B cell (primary cell): ENCODE results near the gene FEM1B. TPM values are rescaled to one million over a fixed set of nuclear protein-coding genes. Genes with fewer than 3 reads are reported as not detected.

ENCODE experiments used
- ATAC-seq: fragments of 200-7000 bp; cut with Tn5 transposase; one replicate; pipeline ENCODE4 v1.10.0; 2021; ENCODE audit warnings: low read depth, mild to moderate bottlenecking, moderate number of reproducible peaks, moderate library complexity
- CTCF ChIA-PET: fragments of 350-600 bp; sonication (Branson Sonifier 250); formaldehyde crosslinking; loops from one replicate; lab custom pipeline; 2021; ENCODE audit warnings: antibody characterized with exemption, inconsistent platforms; lab: Charles Lee
- POLR2A ChIA-PET: fragments of 350-600 bp; sonication (Branson Sonifier 250); formaldehyde crosslinking; loops from one replicate; lab custom pipeline; 2021; ENCODE audit warnings: antibody characterized with exemption; lab: Charles Lee
- DNase-seq: peaks from one replicate; pipeline ENCODE4 v3.0.0; 2013
- H2AFZ ChIP-seq: 2 replicates; pipeline ENCODE4 v1.6.1; 2012; ENCODE audit warnings: mild to moderate bottlenecking, low read depth, low read length; ENCODE audit not compliant: insufficient read depth, poor library complexity, severe bottlenecking
- H3K27ac ChIP-seq, 2 donors: 1 replicate in 1 of 2; 2 replicates in 1 of 2; pipeline ENCODE4 v1.5.1; 2012 to 2013; ENCODE audit warnings: low read length in 2 of 2, mild to moderate bottlenecking in 2 of 2, moderate library complexity in 1 of 2
- H3K27me3 ChIP-seq, 4 experiments: fragments of 200-600 bp in 1 of 4; sonication (generic) in 1 of 4; replicated peaks in 1 of 4; 1 replicate in 2 of 4; 2 replicates in 2 of 4; pipeline versions ENCODE4 v1.6.1 to v1.7.0; 2013 to 2016; ENCODE audit warnings: low read length in 3 of 4, mild to moderate bottlenecking in 2 of 4, mixed read lengths in 1 of 4, moderate library complexity in 1 of 4; ENCODE audit not compliant: insufficient read depth in 4 of 4, control insufficient read depth in 3 of 4; ENCODE audit errors: control extremely low read depth in 1 of 4
- H3K36me3 ChIP-seq, 2 experiments: replicated peaks in 1 of 2; 1 replicate in 1 of 2; 2 replicates in 1 of 2; pipeline versions ENCODE4 v1.6.1 to v1.7.1; 2013; ENCODE audit warnings: low read length in 1 of 2; ENCODE audit not compliant: insufficient read depth in 2 of 2, control insufficient read depth in 1 of 2; ENCODE audit errors: control extremely low read depth in 1 of 2, extremely low read depth in 1 of 2
- H3K4me1 ChIP-seq, 2 donors: fragments of 200-600 bp in 1 of 2; sonication (generic) in 1 of 2; 1 replicate in 1 of 2; 2 replicates in 1 of 2; pipeline versions ENCODE4 v1.5.1 to v1.6.1; 2013 to 2017; ENCODE audit warnings: low read length in 2 of 2; ENCODE audit not compliant: control insufficient read depth in 2 of 2, insufficient read depth in 2 of 2
- H3K4me2 ChIP-seq: replicated peaks from 2 replicates; pipeline ENCODE3; 2012; ENCODE audit warnings: mild to moderate bottlenecking, low read depth, low read length; ENCODE audit not compliant: poor library complexity, severe bottlenecking
- H3K4me3 ChIP-seq, 5 experiments: fragments of 200-600 bp in 1 of 5; sonication (generic) in 1 of 5; 1 replicate in 3 of 5; 2 replicates in 2 of 5; pipeline versions ENCODE4 v1.5.1 to v1.7.0; 2011 to 2016; ENCODE audit warnings: low read length in 4 of 5, mild to moderate bottlenecking in 4 of 5, low read depth in 2 of 5, control low read depth in 1 of 5, moderate library complexity in 1 of 5; ENCODE audit not compliant: insufficient read depth in 1 of 5; ENCODE audit errors: control extremely low read depth in 1 of 5, extremely low read depth in 1 of 5
- H3K79me2 ChIP-seq: fragments of 200-600 bp; sonication (generic); one replicate; pipeline ENCODE4 v1.6.0; 2016; ENCODE audit warnings: low read length; ENCODE audit not compliant: control insufficient read depth, insufficient read depth
- H3K9ac ChIP-seq: fragments of 200-600 bp; sonication (generic); 2 replicates; pipeline ENCODE4 v1.6.1; 2017; ENCODE audit warnings: mild to moderate bottlenecking, low read length, moderate library complexity
- H3K9me3 ChIP-seq, 3 donors: one replicate each; pipeline versions ENCODE4 v1.6.1 to v1.7.1; 2013; ENCODE audit warnings: low read length in 2 of 3; ENCODE audit not compliant: control insufficient read depth in 2 of 3, insufficient read depth in 1 of 3; ENCODE audit errors: control extremely low read depth in 1 of 3
- H4K20me1 ChIP-seq: 2 replicates; pipeline ENCODE4 v1.6.0; 2012; ENCODE audit warnings: mild to moderate bottlenecking, low read length; ENCODE audit not compliant: insufficient read depth, control insufficient read depth, poor library complexity, severe bottlenecking
- H3K27ac Mint-ChIP-seq: one replicate; pipeline ENCODE4 v1.8.0; 2021; ENCODE audit warnings: mixed read lengths
- H3K27me3 Mint-ChIP-seq: one replicate; pipeline ENCODE4 v1.8.0; 2021; ENCODE audit warnings: mixed read lengths
- H3K4me1 Mint-ChIP-seq: one replicate; pipeline ENCODE4 v1.8.0; 2021; ENCODE audit warnings: mixed read lengths
- H3K4me3 Mint-ChIP-seq: one replicate; pipeline ENCODE4 v1.8.0; 2021; ENCODE audit warnings: mixed read lengths
- H3K9me3 Mint-ChIP-seq: one replicate; pipeline ENCODE4 v1.8.0; 2022; ENCODE audit warnings: mixed read lengths; ENCODE audit not compliant: insufficient read depth
- EZH2 ChIP-seq: IDR thresholded peaks from 2 replicates; pipeline ENCODE4 v1.6.1; 2012; ENCODE audit warnings: borderline replicate concordance, low read depth, mild to moderate bottlenecking, moderate library complexity, low read length; ENCODE audit not compliant: insufficient read depth, poor library complexity, severe bottlenecking
- whole genome bisulfite sequencing: methylation state at CpG from one replicate; pipeline ENCODE4 v1.1.5; 2013; ENCODE audit warnings: missing lambda C conversion rate; ENCODE audit not compliant: insufficient coverage; 5-methylcytosine and 5-hydroxymethylcytosine counted together
- intact Hi-C: fragments of 100-400 bp; cut with micrococcal nuclease; formaldehyde crosslinking; loops from one replicate; pipeline ENCODE4 v1.10.0; 2022
- polyA plus RNA-seq: library from polyadenylated mRNA; depleted of rRNA; stranded (reverse); fragments of >200 nt; gene quantifications from 2 replicates; pipeline ENCODE4 v1.2.3, GENCODE V29; 2012
- total RNA-seq, 2 donors: library from RNA; stranded (reverse); fragments of 120-200 nt in 1 of 2; gene quantifications; 1 replicate in 1 of 2; 2 replicates in 1 of 2; pipeline versions ENCODE4 v1.2.3 to v1.2.4, GENCODE V29; 2013 to 2022
- TF ChIP-seq, protein P1 (sequence below): fragments of 200-600 bp; IDR thresholded peaks from one replicate; pipeline ENCODE4 v1.8.0; 2022; ENCODE audit warnings: antibody characterized with exemption, mild to moderate bottlenecking

Gene FEM1B
- total and polyA plus RNA-seq, 2 donors (not counting 1 experiment from before 2014, with no cell fraction given), result 13.8 to 52.4 TPM

DNA sequence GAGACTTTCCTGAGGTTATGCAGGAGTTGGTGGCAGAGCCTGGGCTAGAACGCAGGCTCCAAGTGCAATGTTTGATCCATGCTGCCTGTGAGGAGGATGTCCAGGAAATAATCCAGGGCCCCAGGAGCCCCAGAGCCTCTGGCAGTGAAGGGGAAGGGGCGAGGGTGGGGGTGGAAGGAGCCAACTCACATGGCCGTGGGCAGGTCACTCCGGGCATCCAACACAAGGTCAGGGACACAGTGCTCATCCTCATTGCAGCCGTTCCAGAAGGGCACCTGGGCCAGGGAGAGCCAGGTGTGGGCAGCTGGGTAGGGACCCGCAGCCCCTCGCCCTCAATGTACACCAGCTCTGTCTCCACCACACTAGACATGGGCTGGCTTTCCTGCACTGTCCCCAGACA, 43.7 kb downstream of the FEM1B start:
- TF ChIP-seq, protein P1, sequence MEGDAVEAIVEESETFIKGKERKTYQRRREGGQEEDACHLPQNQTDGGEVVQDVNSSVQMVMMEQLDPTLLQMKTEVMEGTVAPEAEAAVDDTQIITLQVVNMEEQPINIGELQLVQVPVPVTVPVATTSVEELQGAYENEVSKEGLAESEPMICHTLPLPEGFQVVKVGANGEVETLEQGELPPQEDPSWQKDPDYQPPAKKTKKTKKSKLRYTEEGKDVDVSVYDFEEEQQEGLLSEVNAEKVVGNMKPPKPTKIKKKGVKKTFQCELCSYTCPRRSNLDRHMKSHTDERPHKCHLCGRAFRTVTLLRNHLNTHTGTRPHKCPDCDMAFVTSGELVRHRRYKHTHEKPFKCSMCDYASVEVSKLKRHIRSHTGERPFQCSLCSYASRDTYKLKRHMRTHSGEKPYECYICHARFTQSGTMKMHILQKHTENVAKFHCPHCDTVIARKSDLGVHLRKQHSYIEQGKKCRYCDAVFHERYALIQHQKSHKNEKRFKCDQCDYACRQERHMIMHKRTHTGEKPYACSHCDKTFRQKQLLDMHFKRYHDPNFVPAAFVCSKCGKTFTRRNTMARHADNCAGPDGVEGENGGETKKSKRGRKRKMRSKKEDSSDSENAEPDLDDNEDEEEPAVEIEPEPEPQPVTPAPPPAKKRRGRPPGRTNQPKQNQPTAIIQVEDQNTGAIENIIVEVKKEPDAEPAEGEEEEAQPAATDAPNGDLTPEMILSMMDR, result no peak
- TF ChIP-seq EZH2, result no peak
- Histone ChIP-seq H3K9me3 (no peaks in the 10 kb centered on the region), H2AFZ (no peak overlapping the region), H3K4me1 (no peaks in the 10 kb centered on the region), H3K79me2 (no peaks in the 10 kb centered on the region), H3K27me3 (no peaks in the 10 kb centered on the region), H3K36me3 (no peaks in the 10 kb centered on the region), H3K9ac (no peak overlapping the region), H3K27ac (no peak overlapping the region), H3K4me2 (no peak overlapping the region), H4K20me1 (no peaks in the 10 kb centered on the region), H3K4me3 (no peak overlapping the region)
- ATAC-seq (no peak), DNase-seq (no peak)
- CTCF ChIA-PET, result no interaction called here
- intact Hi-C loops, result no loop called here
- Mint-ChIP-seq H3K4me1 (no peaks in the 10 kb centered on the region), H3K9me3 (no peaks in the 10 kb centered on the region), H3K27ac (no peak overlapping the region), H3K4me3 (no peak overlapping the region), H3K27me3 (peaks cover 23% of the 10 kb centered on the region)
- POLR2A ChIA-PET, result no interaction called here
- 76% methylated on average over 7 of the region's 7 CpGs for WGBS

DNA sequence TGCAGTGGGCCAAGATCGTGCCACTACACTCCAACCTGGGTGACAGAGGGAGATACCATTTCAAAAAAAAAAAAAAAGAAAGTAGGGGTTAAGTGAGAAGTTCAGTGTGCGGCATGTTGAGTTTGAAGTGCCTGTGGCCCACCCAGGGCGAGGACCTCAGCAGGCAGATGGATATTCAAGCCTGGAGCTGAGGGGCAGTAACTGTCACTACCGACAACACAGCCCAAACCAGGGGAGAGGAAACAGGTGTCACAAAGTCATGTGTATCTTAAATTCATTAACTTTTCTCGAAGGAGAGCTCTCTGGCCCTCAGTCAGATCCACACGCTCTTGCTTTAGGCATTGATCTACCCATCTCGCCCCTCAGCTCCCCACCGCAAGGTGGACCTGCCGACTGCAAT, 45.3 kb downstream of the FEM1B start:
- WGBS, result 61% methylated on average over 6 of the region's 9 CpGs
- intact Hi-C loops, result no loop called here
- Histone ChIP-seq H3K79me2 (no peaks in the 10 kb centered on the region), H3K9ac (no peak overlapping the region), H2AFZ (no peak overlapping the region), H4K20me1 (no peaks in the 10 kb centered on the region), H3K4me2 (no peak overlapping the region), H3K4me3 (no peak overlapping the region), H3K9me3 (no peaks in the 10 kb centered on the region), H3K36me3 (no peaks in the 10 kb centered on the region), H3K27me3 (peaks cover 0 to 10% (median 1%) of the 10 kb centered on the region in 4 experiments), H3K27ac (no peak overlapping the region), H3K4me1 (no peaks in the 10 kb centered on the region)
- ChIA-PET POLR2A (no interaction called here), CTCF (interaction anchor here (0.7 kb wide), 1 partner anchor 1840 kb away, joined by 3 read pairs; no protein-coding TSS in a partner anchor)
- Mint-ChIP-seq H3K27me3 (peaks cover 34% of the 10 kb centered on the region), H3K4me1 (no peaks in the 10 kb centered on the region), H3K27ac (no peak overlapping the region), H3K4me3 (no peak overlapping the region), H3K9me3 (no peaks in the 10 kb centered on the region)
- TF ChIP-seq, protein P1, result no peak
- no peak for TF ChIP-seq EZH2
- no peak for ATAC-seq
- DNase-seq, result no peak
